Measurements from ENCODE around the gene FOXP1. TPM values are rescaled to one million over a fixed set of nuclear protein-coding genes. Genes with fewer than 3 reads are reported as not detected.

FOXP1 gene
- total RNA-seq, 1 donor from 2014 or later: 31.1 TPM

- TF ChIP-seq CTCF (IDR thresholded peaks at IDR 0.05; ENCODE audit: partially characterized antibody, unreplicated experiment): no peak
- DNase-seq: no peak
- peaks cover 3% of the 10 kb centered on the region for H3K9me3 Mint-ChIP-seq (ENCODE audit: unreplicated experiment)
- no peaks in the 10 kb centered on the region for H3K36me3 Mint-ChIP-seq (ENCODE audit: unreplicated experiment)
- H3K4me3 Mint-ChIP-seq (ENCODE audit: unreplicated experiment): peak overlapping the region; percentile 84
- H3K27ac Mint-ChIP-seq (ENCODE audit: unreplicated experiment): no peak overlapping the region
- H3K27me3 Mint-ChIP-seq (ENCODE audit: unreplicated experiment): peaks cover 6% of the 10 kb centered on the region
- H3K4me1 Mint-ChIP-seq (ENCODE audit: low read depth, unreplicated experiment): peaks cover 3% of the 10 kb centered on the region
Observed at GRCh38 chr3:71585131-71585530, 1.6 kb upstream of the FOXP1 start.

- peaks cover 3% of the 10 kb centered on the region for H3K9me3 Mint-ChIP-seq (ENCODE audit: unreplicated experiment)
- no peak for DNase-seq
- TF ChIP-seq CTCF (IDR thresholded peaks at IDR 0.05; ENCODE audit: partially characterized antibody, unreplicated experiment): no peak
- peaks cover 6% of the 10 kb centered on the region for H3K27me3 Mint-ChIP-seq (ENCODE audit: unreplicated experiment)
- peak overlapping the region; percentile 84 for H3K4me3 Mint-ChIP-seq (ENCODE audit: unreplicated experiment)
- peak overlapping the region; percentile 8 for H3K27ac Mint-ChIP-seq (ENCODE audit: unreplicated experiment)
- H3K36me3 Mint-ChIP-seq (ENCODE audit: unreplicated experiment): no peaks in the 10 kb centered on the region
- peaks cover 3% of the 10 kb centered on the region for H3K4me1 Mint-ChIP-seq (ENCODE audit: low read depth, unreplicated experiment)
Observed at GRCh38 chr3:71584394-71585011, 975 bp upstream of the FOXP1 start.

GRCh38 chr3:71582612-71583565, 639 bp downstream of the FOXP1 start:
- peak overlapping the region; percentile 95 for H3K4me3 Mint-ChIP-seq (ENCODE audit: unreplicated experiment)
- H3K9me3 Mint-ChIP-seq (ENCODE audit: unreplicated experiment): peaks cover 3% of the 10 kb centered on the region
- no peak overlapping the region for H3K27ac Mint-ChIP-seq (ENCODE audit: unreplicated experiment)
- peaks cover 6% of the 10 kb centered on the region for H3K27me3 Mint-ChIP-seq (ENCODE audit: unreplicated experiment)
- DNase-seq: peak; percentile 80
- no peaks in the 10 kb centered on the region for H3K36me3 Mint-ChIP-seq (ENCODE audit: unreplicated experiment)
- no peak for TF ChIP-seq CTCF (IDR thresholded peaks at IDR 0.05; ENCODE audit: partially characterized antibody, unreplicated experiment)
- H3K4me1 Mint-ChIP-seq (ENCODE audit: low read depth, unreplicated experiment): peaks cover 3% of the 10 kb centered on the region

GRCh38 chr3:71582036-71582611, 1.4 kb downstream of the FOXP1 start:
- Mint-ChIP-seq H3K9me3 (ENCODE audit: unreplicated experiment) (peaks cover 3% of the 10 kb centered on the region), H3K27me3 (ENCODE audit: unreplicated experiment) (peaks cover 6% of the 10 kb centered on the region), H3K4me1 (ENCODE audit: low read depth, unreplicated experiment) (peaks cover 3% of the 10 kb centered on the region), H3K4me3 (ENCODE audit: unreplicated experiment) (peak overlapping the region; percentile 86), H3K27ac (ENCODE audit: unreplicated experiment) (no peak overlapping the region), H3K36me3 (ENCODE audit: unreplicated experiment) (no peaks in the 10 kb centered on the region)
- no peak for TF ChIP-seq CTCF (IDR thresholded peaks at IDR 0.05; ENCODE audit: partially characterized antibody, unreplicated experiment)
- DNase-seq: peak; percentile 63

All from glutamatergic neuron (in vitro differentiated cells).